GM19240 (cell line): ENCODE results near the gene FARS2.
A peak's percentile ranks its signal among the peaks of the same experiment; 100 is the strongest.

Experiments used
- DNase-seq: peaks from one replicate; pipeline ENCODE4 v3.0.0; 2011; ENCODE audit warnings: low spot score; ENCODE audit not compliant: insufficient read length

FARS2 gene

GRCh38 chr6:5567890-5568289, 306.6 kb downstream of the FARS2 start:
- no peak for DNase-seq

GRCh38 chr6:5569491-5569890, 308.2 kb downstream of the FARS2 start:
- no peak for DNase-seq

- DNase-seq, result no peak
These were observed 309.3 kb downstream of the FARS2 start for GRCh38 chr6:5570641-5571040.

- no peak for DNase-seq
These were observed 319.6 kb downstream of the FARS2 start for GRCh38 chr6:5580736-5581581.

GRCh38 chr6:5582762-5583161, 321.4 kb downstream of the FARS2 start:
- no peak for DNase-seq

GRCh38 chr6:5583528-5583927, 322.2 kb downstream of the FARS2 start:
- no peak for DNase-seq

GRCh38 chr6:5584078-5584482, 322.8 kb downstream of the FARS2 start:
- DNase-seq, result no peak

- no peak for DNase-seq
These were observed 326.3 kb downstream of the FARS2 start for GRCh38 chr6:5587648-5588047.

GRCh38 chr6:5589422-5590141, 328.3 kb downstream of the FARS2 start:
- no peak for DNase-seq

- no peak for DNase-seq
These were observed 328.9 kb downstream of the FARS2 start for GRCh38 chr6:5590187-5590586.

GRCh38 chr6:5592886-5593519, 331.7 kb downstream of the FARS2 start:
- no peak for DNase-seq

GRCh38 chr6:5595184-5595583, 333.9 kb downstream of the FARS2 start:
- no peak for DNase-seq

GRCh38 chr6:5597413-5597812, 336.1 kb downstream of the FARS2 start:
- DNase-seq, result no peak

GRCh38 chr6:5598123-5598522, 336.8 kb downstream of the FARS2 start:
- DNase-seq, result no peak

GRCh38 chr6:5599127-5599526, 337.8 kb downstream of the FARS2 start:
- DNase-seq, result no peak

GRCh38 chr6:5605937-5606336, 344.6 kb downstream of the FARS2 start:
- DNase-seq, result no peak

- no peak for DNase-seq
These were observed 345.2 kb downstream of the FARS2 start for GRCh38 chr6:5606546-5606945.

- no peak for DNase-seq
These were observed 349.3 kb downstream of the FARS2 start for GRCh38 chr6:5610640-5611039.

- no peak for DNase-seq
These were observed 355.9 kb downstream of the FARS2 start for GRCh38 chr6:5617179-5617578.

- DNase-seq, result peak; percentile 21
These were observed 357.9 kb downstream of the FARS2 start for GRCh38 chr6:5619249-5619648.

- DNase-seq, result no peak
These were observed 361.1 kb downstream of the FARS2 start for GRCh38 chr6:5622276-5623005.

- no peak for DNase-seq
These were observed 362.5 kb downstream of the FARS2 start for GRCh38 chr6:5623769-5624168.
